Fibroblast of skin of left quadriceps (primary cell): ENCODE data around the gene KIF13A.
"Not testable (repeated sequence)": the region's sequence is repeated elsewhere in the genome, so short reads cannot be mapped to it uniquely, and the experiment has no call there.

Source experiments
- DNase-seq, 2 experiments: peaks; one replicate each; pipeline ENCODE4 v3.0.0-alpha.2; 2013; ENCODE audit warnings: low read depth in 2 of 2

Gene KIF13A

GRCh38 chr6:17932330-17932852 is 55.0 kb downstream of the KIF13A start:
- peak; percentile 63 to 68 for DNase-seq

- DNase-seq = no peak
Observed at GRCh38 chr6:17931227-17931626, 56.2 kb downstream of the KIF13A start.

DNA sequence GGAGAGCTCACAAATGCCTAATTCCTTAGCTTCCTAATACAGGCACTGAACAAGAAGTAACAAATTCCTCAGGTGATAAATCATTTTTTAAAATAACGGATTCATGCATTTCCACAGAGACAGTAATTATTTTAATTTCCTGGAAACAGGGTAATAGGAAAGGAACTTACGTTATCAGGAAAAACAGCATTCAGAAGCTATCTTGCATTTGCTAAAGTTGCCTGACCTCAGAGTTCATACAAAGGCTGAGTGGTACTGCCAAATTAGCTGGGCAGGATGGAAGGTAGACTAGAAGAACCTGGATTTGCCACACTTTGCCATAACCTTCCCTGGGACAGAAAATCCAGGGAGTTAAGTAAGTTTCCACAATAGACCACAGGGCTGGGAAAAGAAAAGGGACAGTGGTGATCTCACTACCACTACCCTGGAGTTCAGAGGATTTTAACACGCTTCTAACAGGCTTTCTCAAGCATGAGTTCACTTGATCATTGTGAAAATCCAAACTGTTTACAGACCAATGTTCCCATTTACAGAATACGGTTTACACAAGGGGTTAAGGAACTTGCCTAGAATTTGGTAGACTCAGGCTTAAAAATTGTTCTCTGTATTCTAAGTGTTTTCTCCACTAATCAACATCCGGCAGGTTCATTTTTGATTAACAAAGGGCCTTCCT is 57.0 kb downstream of the KIF13A start:
- DNase-seq = no peak

DNA sequence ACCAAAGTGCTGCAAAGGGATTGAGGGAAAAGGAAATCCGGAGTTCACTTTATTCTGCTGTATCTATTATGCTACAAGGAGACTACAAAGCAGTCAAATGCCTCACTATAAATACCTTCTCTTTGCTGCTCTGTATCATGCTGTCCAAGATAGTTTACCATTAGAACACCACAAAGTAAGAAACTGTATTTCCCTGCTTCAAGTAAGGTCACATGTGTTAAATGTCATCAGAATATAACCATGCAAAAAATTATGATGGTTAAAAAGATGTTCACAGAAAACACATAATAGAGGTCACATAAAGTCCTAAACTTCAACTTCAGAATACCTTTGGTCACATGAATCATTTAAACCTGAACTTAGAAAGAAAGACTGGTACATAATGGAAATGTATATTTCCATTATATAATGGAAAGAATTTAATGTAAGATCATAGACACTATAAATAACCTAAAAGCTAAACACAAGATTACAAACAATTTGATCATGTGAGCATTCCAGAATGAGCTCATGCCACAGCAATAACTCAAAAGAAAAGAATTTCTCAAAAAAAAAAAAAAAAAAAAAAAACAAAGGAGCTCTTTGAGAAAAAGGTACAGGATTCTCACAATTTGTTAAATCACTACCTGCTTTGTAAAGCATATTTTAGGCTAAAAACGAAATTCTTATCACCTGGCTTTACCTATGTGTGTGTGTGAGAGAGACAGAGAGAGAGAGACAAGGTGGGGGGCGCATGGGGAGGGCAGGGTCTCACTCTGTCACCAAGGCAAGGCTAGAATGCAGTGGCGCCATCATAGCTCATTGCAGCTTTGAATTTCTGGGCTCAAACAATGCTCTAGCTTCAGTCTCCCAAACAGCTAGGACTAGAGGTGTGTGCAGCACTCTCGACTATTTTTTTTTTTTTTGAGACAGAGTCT is 58.7 kb downstream of the KIF13A start:
- no peak for DNase-seq

DNA sequence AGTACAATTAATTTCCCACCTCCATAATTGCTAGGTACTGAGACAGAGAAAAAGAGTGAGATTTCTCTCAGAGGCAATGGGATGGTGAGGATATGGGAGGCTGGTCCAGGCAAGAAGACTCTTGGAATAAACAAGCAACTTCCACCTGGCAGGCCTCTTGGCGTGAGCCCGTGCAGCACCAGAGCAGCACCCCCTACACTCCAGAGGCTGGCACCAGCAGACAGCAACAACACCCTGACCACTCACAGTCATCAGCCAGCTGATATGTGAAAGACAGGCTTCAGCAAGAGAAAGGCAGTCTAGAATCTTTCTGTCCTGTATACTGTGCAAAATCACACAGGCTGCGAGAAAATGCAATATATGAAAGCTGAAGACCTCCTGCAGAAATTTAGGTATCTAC is 59.7 kb downstream of the KIF13A start:
- no peak for DNase-seq

GRCh38 chr6:17923401-17923863 is 64.0 kb downstream of the KIF13A start:
- DNase-seq = peak; percentile 21 to 24

GRCh38 chr6:17921454-17921853 is 66.0 kb downstream of the KIF13A start:
- no peak for DNase-seq

DNA sequence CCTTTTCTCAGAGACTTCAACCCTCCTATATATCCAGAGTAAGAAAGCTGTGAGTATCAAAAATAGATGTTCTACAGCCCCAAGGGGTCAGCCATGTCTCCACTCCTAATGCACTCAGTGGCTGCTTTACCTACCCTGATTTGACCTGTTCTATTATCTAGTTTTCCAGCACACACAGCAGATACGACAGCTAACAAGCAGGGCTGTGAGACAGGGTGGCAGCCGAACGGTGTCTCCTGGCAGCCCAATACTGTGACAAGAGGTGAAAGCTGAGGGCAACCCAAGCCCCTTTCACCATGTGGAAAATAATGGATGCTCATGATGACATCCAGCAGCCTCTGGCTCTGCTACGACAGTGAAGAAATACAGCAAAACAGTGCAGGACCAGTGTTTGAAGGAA is 67.9 kb downstream of the KIF13A start:
- DNase-seq = no peak

DNA sequence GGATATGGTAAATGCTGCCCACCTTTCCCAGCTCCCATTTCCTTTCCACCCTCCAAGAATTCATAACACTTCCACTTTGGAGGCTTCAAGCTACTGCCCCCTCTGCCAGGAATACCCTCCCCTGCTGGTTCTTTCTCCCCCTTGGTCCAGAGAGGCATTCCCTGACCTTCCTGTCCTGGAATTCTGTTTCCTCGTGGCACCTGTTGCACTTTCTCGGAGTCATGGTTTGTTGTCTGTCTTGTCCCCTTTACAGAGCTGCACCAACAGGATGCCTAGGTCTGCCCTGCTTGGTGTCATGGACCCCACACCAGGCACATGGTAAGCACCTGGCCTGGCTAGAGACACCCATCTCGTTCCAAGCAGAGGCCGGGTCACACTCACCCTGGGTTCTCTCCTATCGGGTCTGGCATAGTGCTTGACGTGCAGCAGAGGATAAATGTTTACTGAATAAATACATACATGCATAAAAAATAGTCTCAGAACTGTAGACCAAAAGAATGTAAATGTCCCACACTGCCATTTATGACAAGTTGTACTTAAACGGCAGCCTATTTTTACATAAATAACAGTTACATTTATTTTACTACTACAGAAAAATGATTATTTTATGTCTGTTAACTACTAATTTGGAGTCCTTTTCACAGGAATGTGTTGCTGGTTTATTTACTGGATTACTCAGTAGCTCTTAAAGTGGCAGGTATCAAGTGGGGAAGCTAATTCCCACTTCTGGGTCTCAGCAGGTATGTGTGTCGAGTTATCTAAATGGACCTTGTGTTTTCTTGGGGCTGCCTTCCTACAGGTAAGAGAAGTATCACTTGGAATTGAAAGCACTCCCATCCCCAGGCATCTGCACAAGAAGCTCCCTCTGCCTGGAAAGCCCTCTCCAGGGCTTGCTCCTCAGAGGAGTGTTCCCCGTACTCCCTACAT is 69.3 kb downstream of the KIF13A start:
- no peak for DNase-seq

GRCh38 chr6:17914651-17915050 is 72.8 kb downstream of the KIF13A start:
- no peak for DNase-seq

DNA sequence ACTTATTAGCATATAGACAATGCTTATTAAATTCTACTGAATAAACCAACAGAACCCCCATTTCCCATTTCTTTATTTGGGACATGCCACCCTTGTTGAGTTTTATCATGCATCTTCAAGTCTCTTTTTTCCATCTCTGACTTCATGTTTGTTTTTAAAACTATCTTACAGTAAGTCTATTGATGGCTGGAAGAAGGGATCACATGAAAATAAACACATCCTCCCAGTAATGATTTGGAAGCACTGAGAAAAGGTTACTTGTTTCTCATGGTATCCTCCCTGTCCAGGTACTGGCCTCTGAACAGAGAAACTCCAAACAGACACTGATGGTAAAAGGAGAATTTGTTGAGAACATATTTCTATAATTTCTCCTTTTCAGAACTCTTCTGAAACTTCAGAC is 74.9 kb downstream of the KIF13A start:
- DNase-seq = no peak

DNA sequence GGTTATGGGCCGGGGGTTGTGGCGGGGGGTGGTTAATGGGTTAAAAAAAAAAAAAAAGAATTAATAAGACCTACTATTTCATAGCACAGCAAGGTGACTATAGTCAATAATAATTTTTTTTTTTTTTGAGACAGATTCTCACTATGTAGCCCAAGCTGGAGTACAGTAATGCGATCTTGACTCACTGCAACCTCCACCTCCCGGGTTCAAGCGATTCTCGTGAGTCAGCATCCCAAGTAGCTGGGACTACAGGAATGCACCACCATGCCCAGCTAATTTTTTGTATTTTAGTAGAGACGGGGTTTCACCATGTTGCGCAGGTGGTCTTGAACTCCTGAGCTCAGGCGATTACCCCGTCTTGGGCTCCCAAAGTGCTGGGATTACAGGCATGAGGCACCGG is 75.8 kb downstream of the KIF13A start:
- DNase-seq = not testable (repeated sequence)

GRCh38 chr6:17910189-17910588 is 77.2 kb downstream of the KIF13A start:
- no peak for DNase-seq

DNA sequence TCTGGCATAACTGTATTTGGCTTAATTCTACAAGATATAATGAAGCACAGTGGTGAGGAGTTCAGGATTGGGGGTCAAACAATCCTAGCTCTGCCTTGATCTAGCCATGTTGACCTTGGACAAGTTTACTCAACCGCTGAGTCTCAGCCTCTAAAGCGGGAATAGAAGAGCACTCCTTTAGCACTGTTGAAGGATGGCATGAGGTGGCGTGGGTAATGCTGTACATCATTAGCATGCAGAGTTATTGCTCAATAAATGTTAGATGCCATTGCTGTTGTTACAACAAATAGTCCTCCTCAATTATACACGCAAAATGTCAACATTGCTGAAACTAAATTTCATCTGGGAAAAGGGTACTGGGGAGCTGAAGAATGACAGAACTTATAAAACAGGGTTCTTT is 78.6 kb downstream of the KIF13A start:
- no peak for DNase-seq

GRCh38 chr6:17907406-17908229 is 79.8 kb downstream of the KIF13A start:
- DNase-seq = peak; percentile 96

- peak; percentile 53 to 60 for DNase-seq
Observed at GRCh38 chr6:17905611-17906592, 81.5 kb downstream of the KIF13A start.

DNA sequence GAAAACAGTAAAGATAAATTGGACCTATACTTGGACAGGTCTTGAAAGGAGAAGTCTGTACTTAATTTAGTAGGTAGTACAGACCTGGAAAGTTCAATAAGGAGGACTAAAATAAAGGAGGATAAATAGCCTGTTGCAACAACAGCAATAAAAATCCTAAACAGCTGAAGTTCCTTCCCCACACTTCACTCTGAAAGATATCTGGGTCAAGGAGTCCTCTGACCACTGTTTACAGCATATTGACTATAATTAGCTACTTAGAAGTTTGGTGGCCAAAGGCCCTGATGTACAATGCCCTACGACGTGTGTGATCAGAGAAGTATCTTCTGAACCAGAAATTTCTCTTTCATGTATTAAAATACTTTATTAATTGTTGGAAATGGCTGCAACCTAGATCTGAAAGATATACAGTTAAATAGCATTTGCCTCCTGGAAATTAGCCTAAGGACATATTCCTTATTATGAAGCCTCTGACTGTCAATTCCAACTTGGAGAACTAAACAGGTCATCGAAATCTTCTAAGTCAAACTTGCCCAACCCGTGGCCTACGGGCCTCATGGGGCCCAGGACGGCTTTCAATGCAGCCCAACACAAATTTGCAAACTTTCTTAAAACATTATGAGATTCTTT is 82.8 kb downstream of the KIF13A start:
- DNase-seq = no peak

DNA sequence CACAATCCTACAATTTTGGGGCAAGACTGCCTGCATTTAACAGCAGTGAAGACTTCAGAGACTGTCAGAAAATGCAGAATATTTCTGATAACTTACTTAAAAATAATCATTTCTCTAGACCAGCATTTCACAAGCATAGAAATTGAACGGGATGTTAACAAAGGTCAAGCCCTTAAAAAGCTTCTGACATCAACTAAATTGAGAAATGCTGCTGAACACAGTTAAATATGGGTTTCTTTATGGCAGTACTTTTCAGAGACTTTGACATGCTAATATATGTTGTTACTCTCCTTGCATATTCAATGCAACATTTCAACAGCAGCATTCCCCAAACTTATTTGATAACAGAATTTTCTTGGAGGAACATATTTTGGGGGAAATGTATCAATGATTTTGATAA is 84.5 kb downstream of the KIF13A start:
- DNase-seq = no peak

GRCh38 chr6:17901493-17901892 is 85.9 kb downstream of the KIF13A start:
- no peak for DNase-seq
